ENCODE measurements around the gene YKT6.

Gene YKT6

GRCh38 chr7:44235582-44236332, 35.0 kb downstream of the YKT6 start:
- DNase-seq, result no peak

GRCh38 chr7:44236333-44236728, 35.6 kb downstream of the YKT6 start:
- no peak for DNase-seq

DNA sequence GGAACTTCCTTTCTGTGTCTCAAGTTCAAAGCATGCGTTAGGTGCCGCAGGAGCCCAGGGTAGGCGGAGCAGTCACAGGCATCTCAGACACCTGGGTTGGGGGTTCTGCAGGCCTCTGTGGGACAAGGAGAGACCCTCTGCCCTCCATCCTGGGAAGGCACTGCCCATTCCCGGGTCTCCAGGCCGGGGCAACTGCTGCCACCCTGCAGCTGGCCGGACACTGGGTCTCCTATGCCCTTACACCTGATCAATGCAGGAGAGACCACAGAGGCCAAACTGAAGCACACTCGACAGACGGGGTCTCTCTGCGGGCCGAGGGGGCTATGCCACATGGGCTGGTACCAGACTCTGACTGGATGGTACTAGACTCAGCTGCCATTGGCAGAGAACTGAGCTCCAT, 36.9 kb downstream of the YKT6 start:
- no peak for DNase-seq

GRCh38 chr7:44238116-44238695, 37.4 kb downstream of the YKT6 start:
- no peak for DNase-seq

- DNase-seq, result no peak
These were observed 38.6 kb downstream of the YKT6 start for GRCh38 chr7:44239361-44239760.

DNA sequence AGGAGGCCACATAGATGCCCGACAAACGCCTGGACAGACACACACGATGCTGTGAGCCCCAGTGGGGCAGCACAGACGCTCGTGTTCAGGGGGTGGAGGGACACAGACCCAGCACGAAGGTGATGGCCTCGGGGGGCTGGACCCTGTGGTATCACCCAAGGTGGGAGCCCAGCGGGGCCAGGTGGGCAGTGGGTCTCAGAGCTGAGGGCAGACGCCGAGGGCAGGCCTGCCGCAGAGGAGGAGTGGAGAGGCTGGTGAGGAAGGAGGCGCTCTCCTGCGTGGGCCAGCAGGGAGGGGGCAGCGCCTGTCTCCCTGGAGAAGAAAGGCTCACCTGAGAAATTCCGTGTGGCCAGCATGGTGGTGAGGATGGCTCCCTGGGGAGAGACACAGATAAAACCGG, 39.6 kb downstream of the YKT6 start:
- no peak for DNase-seq

DNA sequence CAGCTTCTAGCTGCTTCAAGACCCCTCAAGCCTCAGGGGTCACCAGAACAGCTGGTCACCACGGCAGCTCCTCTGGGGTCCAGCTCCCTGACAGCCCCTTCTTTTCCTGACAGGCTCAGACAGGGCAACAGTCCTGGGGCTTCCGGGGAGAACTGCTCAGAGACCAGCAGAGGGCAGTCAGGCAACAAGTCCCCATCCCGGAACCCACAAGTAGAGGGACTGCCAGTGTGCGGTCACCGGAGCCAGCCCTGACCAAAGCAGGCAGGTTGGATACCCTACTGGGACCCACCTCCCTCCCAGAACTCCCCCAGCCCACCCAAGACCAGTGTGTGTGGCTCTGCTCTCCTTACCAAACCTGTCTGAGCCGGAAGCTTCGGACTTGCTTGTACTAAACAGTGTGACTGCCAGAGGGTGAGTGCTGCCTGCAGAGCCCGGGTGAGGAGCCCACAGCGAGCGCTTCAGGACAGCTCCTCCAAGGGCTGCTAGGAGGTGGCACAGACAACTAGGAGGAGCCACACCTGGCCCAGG, 40.3 kb downstream of the YKT6 start:
- peak; percentile 60 to 84 for DNase-seq

GRCh38 chr7:44242091-44242490, 41.3 kb downstream of the YKT6 start:
- DNase-seq, result no peak

DNA sequence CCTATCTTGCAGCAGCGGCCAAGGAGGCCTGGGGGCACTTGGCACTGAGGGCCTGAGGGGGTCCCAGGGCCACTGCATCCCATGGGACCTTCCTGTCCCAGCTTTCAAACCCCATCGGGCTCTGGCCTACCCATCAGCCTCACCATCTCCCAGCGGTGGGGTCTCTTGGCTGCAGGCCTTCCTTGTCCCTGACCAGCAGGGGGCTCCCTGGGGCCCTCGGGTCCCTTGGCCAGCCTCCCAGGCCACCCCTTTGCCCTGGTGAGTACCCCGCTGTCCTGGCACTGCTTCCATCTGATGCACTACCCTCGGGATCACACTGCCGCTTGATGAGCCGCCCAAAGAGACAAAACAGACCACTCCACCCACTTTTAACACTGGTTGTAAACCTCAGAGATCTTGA, 43.5 kb downstream of the YKT6 start:
- no peak for DNase-seq

DNA sequence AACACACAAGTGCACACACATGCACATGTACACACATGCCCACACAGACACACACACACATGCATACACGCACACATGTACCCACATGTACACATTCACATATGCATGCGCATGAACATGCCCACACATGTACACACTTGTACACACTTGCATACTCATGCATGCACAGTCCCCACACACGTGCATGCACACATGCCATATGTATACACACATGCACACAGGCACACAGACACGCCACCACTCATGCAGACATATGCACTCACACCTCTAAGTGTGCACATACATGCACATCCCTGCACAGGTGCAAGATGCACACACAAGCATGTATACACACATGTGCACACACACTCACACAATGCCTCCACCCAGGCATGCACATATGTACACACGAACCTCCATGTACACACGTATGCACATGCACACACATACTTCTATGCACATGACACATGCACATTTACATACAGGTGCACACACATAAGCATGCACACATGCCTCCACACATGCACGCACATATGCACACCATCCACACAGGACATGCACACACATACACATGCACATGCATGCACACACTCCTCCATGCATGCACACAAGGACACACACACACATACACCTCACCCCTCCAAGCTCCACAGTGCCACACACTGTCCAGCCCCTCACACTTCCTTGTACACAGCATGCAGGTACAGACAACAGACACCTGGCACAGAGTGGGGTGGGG, 45.8 kb downstream of the YKT6 start:
- DNase-seq, result no peak

- DNase-seq, result no peak
These were observed 47.3 kb downstream of the YKT6 start for GRCh38 chr7:44247868-44248651.

- DNase-seq, result no peak
These were observed 49.0 kb downstream of the YKT6 start for GRCh38 chr7:44249639-44250234.

- no peak for DNase-seq
These were observed 50.5 kb downstream of the YKT6 start for GRCh38 chr7:44251269-44251668.

DNA sequence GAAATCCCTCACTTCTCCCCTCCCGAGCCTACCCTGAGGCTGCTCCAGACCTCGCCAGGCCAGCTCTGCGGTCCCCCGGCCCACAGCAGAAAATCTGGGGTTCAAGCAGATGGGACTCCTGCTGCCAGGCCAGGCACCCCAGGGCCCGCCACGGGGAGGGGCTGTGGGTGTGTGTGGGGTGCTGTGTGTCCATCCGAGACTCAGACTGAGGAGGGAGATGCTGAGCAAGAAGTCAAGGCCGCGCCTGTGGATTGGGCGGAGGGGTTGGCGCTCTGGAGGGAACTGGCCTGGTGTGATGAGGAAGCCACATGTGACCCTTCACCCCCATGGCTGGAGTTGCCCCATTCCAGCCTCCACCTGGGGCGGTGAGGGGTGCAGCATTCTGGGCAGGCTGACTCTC, 51.1 kb downstream of the YKT6 start:
- DNase-seq, result no peak

DNA sequence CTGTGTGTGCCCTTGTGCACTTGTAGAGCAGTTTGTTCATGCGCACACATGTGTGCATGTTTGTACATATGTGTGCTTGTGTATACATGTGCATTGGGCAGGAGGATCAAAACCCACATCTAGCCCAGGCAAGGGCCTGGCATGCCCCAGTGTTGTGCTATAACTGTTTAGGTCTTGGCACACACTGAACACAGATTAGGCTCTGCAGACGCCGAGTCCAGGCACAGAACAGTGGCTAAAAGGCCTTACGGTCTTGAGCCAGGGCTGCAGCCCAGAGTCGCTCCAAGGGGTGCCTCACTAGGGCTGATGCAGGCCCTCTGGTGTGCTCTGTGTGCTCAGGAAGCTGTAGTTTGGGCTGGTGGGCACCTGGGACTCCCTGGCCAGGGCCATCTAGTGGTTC, 55.7 kb downstream of the YKT6 start:
- DNase-seq, result no peak

- no peak for DNase-seq
These were observed 56.4 kb downstream of the YKT6 start for GRCh38 chr7:44257213-44257612.

- no peak for DNase-seq
These were observed 57.0 kb downstream of the YKT6 start for GRCh38 chr7:44257618-44258422.

- DNase-seq, result no peak
These were observed 57.6 kb downstream of the YKT6 start for GRCh38 chr7:44258423-44258760.

- DNase-seq, result no peak
These were observed 58.2 kb downstream of the YKT6 start for GRCh38 chr7:44258865-44259546.

- DNase-seq, result no peak
These were observed 59.0 kb downstream of the YKT6 start for GRCh38 chr7:44259547-44260457.
